GM12878 (cell line): Measurements from ENCODE around the gene USP16. TPM values are rescaled to one million over a fixed set of nuclear protein-coding genes. Genes with fewer than 3 reads are reported as not detected.

ENCODE experiments used
- ATF2 ChIP-seq: IDR thresholded peaks from 2 replicates; pipeline ENCODE4 v1.6.1; 2012; ENCODE audit warnings: low read length, inconsistent platforms
- ATF7 ChIP-seq: fragments of 450-650 bp; IDR thresholded peaks from 2 replicates; pipeline ENCODE4 v1.6.1; 2016; ENCODE audit warnings: low read depth, mild to moderate bottlenecking
- BCLAF1 ChIP-seq: fragments of 450-650 bp; IDR thresholded peaks from 2 replicates; pipeline ENCODE4 v1.6.1; 2017; ENCODE audit warnings: antibody characterized with exemption, mild to moderate bottlenecking, moderate library complexity
- BMI1 ChIP-seq: fragments of 450-650 bp; IDR thresholded peaks from 2 replicates; pipeline ENCODE4 v1.6.1; 2016; ENCODE audit warnings: mild to moderate bottlenecking, moderate library complexity, borderline replicate concordance
- CBFB ChIP-seq: IDR thresholded peaks from 2 replicates; pipeline ENCODE4 v1.6.1; 2016; ENCODE audit warnings: antibody characterized with exemption, low read depth
- CHD4 ChIP-seq: fragments of 200-600 bp; sonication (generic); IDR thresholded peaks from 2 replicates; pipeline ENCODE4 v1.6.1; 2016; ENCODE audit warnings: mild to moderate bottlenecking
- EED ChIP-seq: sonication (generic); IDR thresholded peaks from 2 replicates; pipeline ENCODE4 v1.6.1; 2016; ENCODE audit warnings: antibody characterized with exemption, low read depth
- ELK1 ChIP-seq: IDR thresholded peaks from 2 replicates; pipeline ENCODE4 v1.6.1; 2012; ENCODE audit warnings: low read depth, low read length, improper control_type of control experiment
- ETV6 ChIP-seq, 2 experiments: fragments of 450-650 bp in 1 of 2; IDR thresholded peaks in 1 of 2; conservative IDR thresholded peaks in 1 of 2; 2 replicates each; pipeline ENCODE4 v1.6.1; 2014; ENCODE audit warnings: antibody characterized with exemption in 1 of 2, borderline replicate concordance in 1 of 2, low read depth in 1 of 2, mild to moderate bottlenecking in 1 of 2, moderate library complexity in 1 of 2
- GABPA ChIP-seq: IDR thresholded peaks from 2 replicates; pipeline ENCODE4 v1.6.1; 2014; ENCODE audit warnings: antibody characterized with exemption, low read depth, mild to moderate bottlenecking, inconsistent platforms
- HDAC2 ChIP-seq: fragments of 200-600 bp; sonication (generic); IDR thresholded peaks from 2 replicates; pipeline ENCODE4 v1.6.1; 2017
- KDM1A ChIP-seq: fragments of 200-600 bp; sonication (generic); IDR thresholded peaks from 2 replicates; pipeline ENCODE4 v1.6.1; 2016; ENCODE audit warnings: borderline replicate concordance
- MAX ChIP-seq: IDR thresholded peaks from 2 replicates; pipeline ENCODE4 v1.6.1; 2012; ENCODE audit warnings: low read depth, low read length, improper control_type of control experiment
- MTA3 ChIP-seq: IDR thresholded peaks from 2 replicates; pipeline ENCODE4 v1.6.1; 2012; ENCODE audit warnings: low read length, inconsistent platforms, borderline replicate concordance
- MYC ChIP-seq: IDR thresholded peaks from 2 replicates; pipeline ENCODE4 v1.6.1; 2011; ENCODE audit warnings: mild to moderate bottlenecking, low read length, moderate library complexity, inconsistent platforms; ENCODE audit not compliant: insufficient read depth, insufficient replicate concordance, insufficient read length, severe bottlenecking
- NBN ChIP-seq: fragments of 450-650 bp; IDR thresholded peaks from 2 replicates; pipeline ENCODE4 v1.6.1; 2016
- NFIC ChIP-seq: IDR thresholded peaks from 2 replicates; pipeline ENCODE4 v1.6.1; 2012; ENCODE audit warnings: low read depth, mild to moderate bottlenecking, inconsistent platforms, low read length, moderate library complexity
- POLR2AphosphoS5 ChIP-seq: IDR thresholded peaks from 2 replicates; pipeline ENCODE4 v1.6.1; 2011; ENCODE audit warnings: mild to moderate bottlenecking, low read length, inconsistent platforms
- SIN3A ChIP-seq: IDR thresholded peaks from 2 replicates; pipeline ENCODE4 v1.6.1; 2012; ENCODE audit warnings: low read depth, low read length, improper control_type of control experiment
- SPI1 ChIP-seq: IDR thresholded peaks from 2 replicates; pipeline ENCODE4 v1.6.1; 2011; ENCODE audit warnings: low read depth, mild to moderate bottlenecking, low read length, moderate library complexity, borderline replicate concordance; ENCODE audit not compliant: insufficient read depth
- TAF1 ChIP-seq: IDR thresholded peaks from 2 replicates; pipeline ENCODE4 v1.6.1; 2011; ENCODE audit warnings: mild to moderate bottlenecking, low read depth, low read length, borderline replicate concordance
- TARDBP ChIP-seq: IDR thresholded peaks from 2 replicates; pipeline ENCODE4 v1.6.1; 2016; ENCODE audit warnings: borderline replicate concordance
- TBL1XR1 ChIP-seq: IDR thresholded peaks from 2 replicates; pipeline ENCODE4 v1.6.1; 2012; ENCODE audit warnings: low read depth, low read length, improper control_type of control experiment
- ZBTB33 ChIP-seq: fragments of 450-650 bp; IDR thresholded peaks from 2 replicates; pipeline ENCODE4 v1.6.1; 2017; ENCODE audit warnings: mild to moderate bottlenecking
- ZNF622 ChIP-seq: fragments of 450-650 bp; IDR thresholded peaks from 2 replicates; pipeline ENCODE4 v1.6.1; 2017; ENCODE audit warnings: mild to moderate bottlenecking, inconsistent platforms
- polyA plus RNA-seq, 11 experiments: library from polyadenylated mRNA; depleted of rRNA in 4 of 11; unstranded in 6 of 11; stranded (reverse) in 5 of 11; fragments of >200 nt; fragmentation: Nextera tagmentation in 4 of 11; fragmentation: Illumina TruSeq in 1 of 11; extraction: Ambion mirVana in 4 of 11; extraction: Trizol in 1 of 11; gene quantifications; 1 replicate in 1 of 11; 2 replicates in 10 of 11; pipeline versions ENCODE4 v1.2.1 to v1.2.3, GENCODE V29; 2011 to 2016; ENCODE audit warnings: inconsistent platforms in 2 of 11, missing spikeins in 2 of 11, low read depth in 1 of 11
- total RNA-seq, 4 experiments: library from RNA; depleted of rRNA in 3 of 4; stranded (reverse); fragments of >200 nt in 3 of 4; fragmentation: Illumina TruSeq in 1 of 4; extraction: Trizol in 1 of 4; gene quantifications; 2 replicates each; pipeline versions ENCODE4 v1.2.1 to v1.2.3, GENCODE V29; 2013 to 2021

USP16 gene
- total and polyA plus RNA-seq, 10 of the 15 experiments (the other 5 are each of a cell fraction or from before 2014, with no cell fraction given) = 29.5 to 68.7 (median 52.3) TPM

GRCh38 chr21:29064850-29065481, 40.5 kb downstream of the USP16 start (continued):
- TF ChIP-seq ETV6 (conservative IDR thresholded peaks at IDR 0.05 in 1 of 2, IDR thresholded peaks at IDR 0.05 in 1 of 2; ENCODE audit: borderline replicate concordance in 1 of 2, low read depth in 1 of 2) (no peak), CBFB (peak; percentile 56; the same call in 1 of the 2 replicates), GABPA (peak; percentile 24; the same call in 1 of the 2 replicates), ATF7 (peak; percentile 95), NBN (0 out of 2 replicates have a peak, but pooled peaks have one; percentile 45), ZNF622 (no peak), NFIC (peak; percentile 90), ATF2 (peak; percentile 90), TBL1XR1 (no peak), KDM1A (no peak), ELK1 (no peak), POLR2AphosphoS5 (no peak), BCLAF1 (no peak), MYC (no peak), SIN3A (no peak), EED (peak; percentile 90), BMI1 (0 out of 2 replicates have a peak, but pooled peaks have one; percentile 13), TARDBP (no peak), TAF1 (no peak), CHD4 (peak; percentile 69; the same call in 1 of the 2 replicates), HDAC2 (no peak), ZBTB33 (no peak), SPI1 (peak; percentile 96), MAX (no peak), MTA3 (peak; percentile 67; the same call in 1 of the 2 replicates)
